Measurements from ENCODE around the gene HDAC9.

HDAC9 gene

DNA sequence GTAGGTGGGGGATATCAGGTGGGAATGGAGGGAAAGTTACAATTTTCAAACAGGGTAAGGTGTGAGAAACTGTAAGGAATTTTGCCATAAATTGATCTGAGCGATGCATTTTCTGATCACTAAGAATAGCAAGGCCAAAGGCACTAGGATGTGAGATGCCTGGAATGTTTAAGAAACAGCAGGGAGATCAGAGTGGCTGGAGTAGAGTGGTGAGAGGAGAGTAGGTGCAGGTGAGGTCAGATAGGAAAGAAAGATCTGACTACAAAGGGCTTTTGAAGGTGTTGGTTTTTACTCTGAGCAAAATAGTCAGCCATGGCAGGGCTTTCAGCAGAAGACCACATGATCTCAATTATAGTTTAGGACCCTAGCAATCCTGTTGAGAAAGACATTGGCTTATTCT, 55.0 kb downstream of the HDAC9 start:
- FAIRE-seq = no peak
- no peak for DNase-seq (ENCODE audit: insufficient read length, low spot score)
- TF ChIP-seq, protein P1, sequence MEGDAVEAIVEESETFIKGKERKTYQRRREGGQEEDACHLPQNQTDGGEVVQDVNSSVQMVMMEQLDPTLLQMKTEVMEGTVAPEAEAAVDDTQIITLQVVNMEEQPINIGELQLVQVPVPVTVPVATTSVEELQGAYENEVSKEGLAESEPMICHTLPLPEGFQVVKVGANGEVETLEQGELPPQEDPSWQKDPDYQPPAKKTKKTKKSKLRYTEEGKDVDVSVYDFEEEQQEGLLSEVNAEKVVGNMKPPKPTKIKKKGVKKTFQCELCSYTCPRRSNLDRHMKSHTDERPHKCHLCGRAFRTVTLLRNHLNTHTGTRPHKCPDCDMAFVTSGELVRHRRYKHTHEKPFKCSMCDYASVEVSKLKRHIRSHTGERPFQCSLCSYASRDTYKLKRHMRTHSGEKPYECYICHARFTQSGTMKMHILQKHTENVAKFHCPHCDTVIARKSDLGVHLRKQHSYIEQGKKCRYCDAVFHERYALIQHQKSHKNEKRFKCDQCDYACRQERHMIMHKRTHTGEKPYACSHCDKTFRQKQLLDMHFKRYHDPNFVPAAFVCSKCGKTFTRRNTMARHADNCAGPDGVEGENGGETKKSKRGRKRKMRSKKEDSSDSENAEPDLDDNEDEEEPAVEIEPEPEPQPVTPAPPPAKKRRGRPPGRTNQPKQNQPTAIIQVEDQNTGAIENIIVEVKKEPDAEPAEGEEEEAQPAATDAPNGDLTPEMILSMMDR (IDR thresholded peaks at IDR 0.05; ENCODE audit: insufficient read depth, missing control alignments) = no peak

DNA sequence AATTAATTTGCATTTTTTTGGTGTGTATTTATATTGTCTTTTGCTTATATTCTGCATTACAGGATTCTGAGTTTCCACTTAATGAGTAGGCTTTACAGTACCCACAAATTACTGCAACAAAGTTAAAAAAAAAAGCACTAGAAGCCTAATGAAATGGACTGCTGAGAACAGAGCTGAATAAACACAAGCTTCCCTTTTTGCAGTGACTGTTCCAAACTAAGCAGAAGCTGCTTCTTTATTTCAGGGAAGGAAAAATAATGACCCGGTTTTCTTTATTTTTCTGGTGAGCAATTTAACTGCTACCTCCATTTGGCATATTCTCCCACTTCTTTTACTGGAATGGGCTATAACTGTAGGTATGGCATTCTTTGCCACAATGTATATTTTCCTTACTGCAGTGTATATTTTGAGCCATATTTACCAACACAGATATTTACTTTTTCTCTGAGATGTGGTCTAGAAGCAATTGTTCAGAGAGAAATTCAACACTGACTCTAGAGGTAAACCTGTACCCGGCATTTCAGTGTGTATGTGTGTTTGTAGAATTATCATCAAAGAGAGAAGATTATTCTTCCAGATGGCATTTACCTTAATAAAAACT, 56.9 kb downstream of the HDAC9 start:
- DNase-seq (ENCODE audit: insufficient read length, low spot score) = no peak
- FAIRE-seq = no peak
- TF ChIP-seq, protein P1 (IDR thresholded peaks at IDR 0.05; ENCODE audit: insufficient read depth, missing control alignments) = no peak

DNA sequence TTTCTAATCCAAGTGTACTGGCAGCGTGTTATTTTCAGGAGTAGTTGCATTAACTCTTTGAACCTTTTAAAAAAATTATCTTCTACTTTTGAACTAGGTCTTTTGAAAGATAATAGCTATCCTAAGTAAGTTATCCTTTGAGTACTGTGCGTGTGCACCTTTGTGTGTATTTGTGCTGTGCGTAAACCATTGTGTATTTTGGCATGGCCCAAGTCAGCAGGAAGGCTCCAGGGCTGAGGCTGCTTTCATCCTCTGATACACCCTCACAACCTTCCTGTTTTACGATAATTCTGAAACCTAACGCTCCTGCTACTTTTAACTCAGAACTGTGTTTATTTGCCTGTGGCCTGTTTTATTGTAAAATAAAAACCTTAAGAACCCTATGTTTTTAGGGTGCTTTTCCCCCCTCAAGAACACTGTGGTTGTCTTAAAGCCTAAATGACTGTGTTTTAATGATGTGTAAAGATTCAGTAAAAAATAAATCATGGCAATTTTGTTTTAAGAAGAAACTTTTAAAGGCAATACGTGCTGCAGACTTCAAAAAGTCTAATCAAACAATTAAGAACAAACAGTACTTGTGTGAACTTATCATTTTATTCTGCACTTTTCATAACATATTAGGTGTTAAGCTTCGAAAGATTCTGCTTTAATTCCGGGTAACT, 57.5 kb downstream of the HDAC9 start:
- DNase-seq (ENCODE audit: insufficient read length, low spot score) = no peak
- FAIRE-seq = no peak

DNA sequence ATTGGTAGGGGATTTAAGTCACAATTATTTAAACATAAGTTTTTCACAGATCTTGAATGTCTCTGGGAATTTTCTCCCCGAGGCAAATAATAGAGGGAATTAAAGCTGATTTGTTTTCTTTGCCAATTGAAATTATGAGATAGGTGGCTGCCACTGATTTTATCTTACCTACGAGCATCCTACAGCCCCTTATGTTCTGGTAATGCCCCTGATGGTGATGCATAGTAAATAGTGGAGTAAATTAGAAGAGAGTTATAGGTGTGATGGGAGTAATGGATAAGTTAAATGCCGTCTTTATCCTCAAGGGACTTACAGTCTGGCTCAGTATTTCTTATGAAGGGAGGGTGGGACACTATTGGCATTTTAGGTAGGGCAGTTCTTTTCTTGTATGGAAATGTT, 58.1 kb downstream of the HDAC9 start:
- DNase-seq (ENCODE audit: insufficient read length, low spot score) (no peak), FAIRE-seq (no peak)
- TF ChIP-seq, protein P1 (IDR thresholded peaks at IDR 0.05; ENCODE audit: insufficient read depth, missing control alignments) = no peak

More for the DNA sequence above, 57.5 kb downstream of the HDAC9 start:
- TF ChIP-seq, protein P1 (IDR thresholded peaks at IDR 0.05; ENCODE audit: insufficient read depth, missing control alignments) = no peak

DNA sequence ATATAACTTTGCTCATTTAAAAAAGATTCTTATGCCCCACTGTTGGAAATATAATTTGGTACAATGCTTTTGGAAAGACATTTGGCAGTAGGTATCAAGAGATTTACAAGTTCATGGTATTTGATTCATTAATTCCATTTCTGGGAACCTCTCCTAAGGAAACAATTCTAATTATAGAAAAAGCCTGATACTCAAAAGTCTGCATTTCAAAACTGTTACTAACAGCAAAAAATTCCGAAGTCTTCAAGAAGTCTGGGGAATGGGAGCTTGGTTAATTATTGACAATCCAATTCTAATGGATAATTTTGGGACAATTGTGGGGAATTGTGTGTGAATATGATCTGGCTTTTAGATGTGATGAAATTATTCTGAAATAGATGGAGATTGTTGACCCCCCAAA, 59.6 kb downstream of the HDAC9 start:
- TF ChIP-seq, protein P1 (IDR thresholded peaks at IDR 0.05; ENCODE audit: insufficient read depth, missing control alignments) = no peak
- FAIRE-seq = no peak
- no peak for DNase-seq (ENCODE audit: insufficient read length, low spot score)

DNA sequence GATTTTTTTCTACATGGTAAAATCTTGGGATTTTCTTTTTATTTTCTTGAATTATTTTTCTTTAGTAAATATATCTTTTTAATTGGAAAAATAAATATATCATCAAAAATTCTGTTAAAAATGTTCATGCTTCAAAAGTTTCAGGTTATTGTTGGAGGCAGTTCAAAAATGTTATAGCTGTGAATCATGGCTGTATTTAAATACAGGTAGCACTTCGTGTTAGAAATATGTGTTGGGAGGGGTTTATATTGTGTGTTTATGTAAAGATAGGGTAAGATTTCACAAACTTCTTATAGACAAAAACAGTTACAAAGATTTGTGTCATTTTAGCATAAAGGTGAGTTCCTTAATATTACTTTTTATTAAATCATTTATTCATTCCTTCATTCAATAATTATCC, 60.4 kb downstream of the HDAC9 start:
- DNase-seq (ENCODE audit: insufficient read length, low spot score) (no peak), FAIRE-seq (no peak)
- TF ChIP-seq, protein P1 (IDR thresholded peaks at IDR 0.05; ENCODE audit: insufficient read depth, missing control alignments) = no peak

DNA sequence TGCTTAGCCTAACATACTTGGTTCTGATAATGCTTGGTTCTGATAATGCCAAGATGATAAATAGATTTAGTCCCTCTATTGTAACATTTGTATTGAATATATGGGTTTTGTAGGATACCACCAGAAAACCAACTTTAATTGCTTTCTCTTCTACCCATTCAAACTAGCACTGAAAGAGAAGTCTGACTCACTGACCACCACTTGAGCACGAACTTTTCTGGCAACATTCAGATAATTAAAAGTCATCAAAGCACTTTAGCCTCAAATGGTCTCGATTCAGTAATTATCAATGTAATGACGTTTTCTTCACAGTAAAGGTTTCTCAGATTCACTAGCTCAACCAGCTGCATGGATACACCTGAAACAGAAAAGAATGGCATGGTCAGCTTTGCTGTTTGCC, 63.0 kb downstream of the HDAC9 start:
- DNase-seq (ENCODE audit: insufficient read length, low spot score) = no peak
- FAIRE-seq = no peak
- TF ChIP-seq, protein P1 (IDR thresholded peaks at IDR 0.05; ENCODE audit: insufficient read depth, missing control alignments) = no peak
